SK-N-SH treated with all-trans-retinoic acid at 6 μM for 48 hours (cell line): Measurements from ENCODE around the gene ELOA.

Experiments used
- ATAC-seq: fragments of 200-7000 bp; cut with Tn5 transposase; 3 replicates; pipeline ENCODE4 v1.9.1; 2020; ENCODE audit warnings: mild to moderate bottlenecking, moderate library complexity
- ARNTL ChIP-seq: fragments of 450-650 bp; formaldehyde crosslinking; IDR thresholded peaks from 2 replicates; pipeline ENCODE4 v1.5.0; 2020; ENCODE audit warnings: low read depth, mild to moderate bottlenecking, moderate library complexity, borderline replicate concordance
- BACH2 ChIP-seq: fragments of 250-450 bp; sonication (Bioruptor Pico); IDR thresholded peaks from 2 replicates; pipeline ENCODE4 v1.9.0; 2021; ENCODE audit warnings: mild to moderate bottlenecking, borderline replicate concordance
- CSDC2 ChIP-seq: fragments of 250-450 bp; sonication (Bioruptor Pico); IDR thresholded peaks from 2 replicates; pipeline ENCODE4 v1.5.0; 2020; ENCODE audit warnings: mild to moderate bottlenecking, moderate library complexity
- GLIS3 ChIP-seq: fragments of 250-450 bp; sonication (Bioruptor Pico); IDR thresholded peaks from 2 replicates; pipeline ENCODE4 v1.5.0; 2020; ENCODE audit warnings: mild to moderate bottlenecking, moderate library complexity
- ISL1 ChIP-seq: fragments of 250-450 bp; sonication (Bioruptor Pico); IDR thresholded peaks from 2 replicates; pipeline ENCODE4 v2.1.2; 2022; ENCODE audit warnings: mild to moderate bottlenecking, moderate library complexity
- PPARA ChIP-seq: fragments of 250-450 bp; sonication (Bioruptor Pico); IDR thresholded peaks from 2 replicates; pipeline ENCODE4 v1.5.0; 2020; ENCODE audit warnings: mild to moderate bottlenecking, borderline replicate concordance
- RARB ChIP-seq: fragments of 250-450 bp; sonication (Bioruptor Pico); IDR thresholded peaks from 2 replicates; pipeline ENCODE4 v1.8.0; 2021; ENCODE audit warnings: mild to moderate bottlenecking, moderate library complexity
- SNAI2 ChIP-seq: fragments of 250-450 bp; sonication (Bioruptor Pico); IDR thresholded peaks from 2 replicates; pipeline ENCODE4 v1.5.0; 2020; ENCODE audit warnings: mild to moderate bottlenecking, moderate library complexity
- TCF4 ChIP-seq: fragments of 250-450 bp; sonication (Bioruptor Pico); IDR thresholded peaks from 2 replicates; pipeline ENCODE4 v1.8.0; 2021; ENCODE audit warnings: mild to moderate bottlenecking, moderate library complexity, borderline replicate concordance
- TOX ChIP-seq: fragments of 250-450 bp; sonication (Bioruptor Pico); IDR thresholded peaks from 2 replicates; pipeline ENCODE4 v1.8.0; 2021; ENCODE audit warnings: mild to moderate bottlenecking, moderate library complexity, borderline replicate concordance
- ZFP3 ChIP-seq: fragments of 250-450 bp; sonication (Bioruptor Pico); IDR thresholded peaks from 2 replicates; pipeline ENCODE4 v1.5.0; 2020; ENCODE audit warnings: mild to moderate bottlenecking, moderate library complexity
- ZFP30 ChIP-seq: fragments of 450-650 bp; formaldehyde crosslinking; IDR thresholded peaks from 2 replicates; pipeline ENCODE4 v1.5.0; 2022; ENCODE audit warnings: mild to moderate bottlenecking, moderate library complexity
- ZNF70 ChIP-seq: fragments of 450-650 bp; formaldehyde crosslinking; IDR thresholded peaks from 2 replicates; pipeline ENCODE4 v1.5.0; 2020; ENCODE audit warnings: mild to moderate bottlenecking, moderate library complexity
- ZNF8 ChIP-seq: fragments of 450-650 bp; formaldehyde crosslinking; IDR thresholded peaks from 2 replicates; pipeline ENCODE4 v1.5.0; 2020; ENCODE audit warnings: mild to moderate bottlenecking, moderate library complexity
- TF ChIP-seq, protein P1 (sequence below): fragments of 250-450 bp; sonication (Bioruptor Pico); IDR thresholded peaks from 2 replicates; pipeline ENCODE4 v1.5.1; 2021; ENCODE audit warnings: mild to moderate bottlenecking, moderate library complexity
- TF ChIP-seq, protein P2 (sequence below): fragments of 250-450 bp; sonication (Bioruptor Pico); IDR thresholded peaks from 2 replicates; pipeline ENCODE4 v1.5.0; 2020; ENCODE audit warnings: mild to moderate bottlenecking, moderate library complexity
- TF ChIP-seq, protein P3 (sequence below): fragments of 250-450 bp; sonication (Bioruptor Pico); IDR thresholded peaks from 2 replicates; pipeline ENCODE4 v1.8.0; 2021; ENCODE audit warnings: low read depth, mild to moderate bottlenecking, moderate library complexity, borderline replicate concordance

The ELOA gene

DNA sequence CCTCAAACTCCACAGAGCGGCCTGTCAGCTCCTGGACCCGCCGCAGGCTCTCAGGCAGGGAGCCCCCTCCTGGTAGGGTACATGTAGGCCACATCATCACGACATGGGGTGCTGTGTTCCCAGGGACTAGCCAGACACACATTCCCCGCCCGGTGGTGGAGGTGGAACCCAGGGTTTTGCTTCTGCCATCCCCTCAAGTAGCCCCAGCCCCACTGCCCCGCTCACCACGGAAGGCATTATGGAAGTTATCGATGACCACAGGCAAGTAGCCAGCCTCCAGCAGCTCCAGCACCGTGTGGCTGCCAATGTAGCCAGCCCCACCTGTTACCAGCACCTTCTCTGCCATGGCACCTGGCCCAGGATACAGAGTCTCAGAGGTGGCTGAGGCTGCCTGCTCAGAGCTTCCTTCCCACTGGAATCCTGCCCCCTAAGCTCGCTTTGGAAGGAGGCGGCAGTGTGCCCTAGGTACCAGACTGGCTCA is 55.4 kb downstream of the ELOA start (continued):
- no peak for TF ChIP-seq SNAI2 (CRISPR knock-in tag)
- TF ChIP-seq, protein P1, sequence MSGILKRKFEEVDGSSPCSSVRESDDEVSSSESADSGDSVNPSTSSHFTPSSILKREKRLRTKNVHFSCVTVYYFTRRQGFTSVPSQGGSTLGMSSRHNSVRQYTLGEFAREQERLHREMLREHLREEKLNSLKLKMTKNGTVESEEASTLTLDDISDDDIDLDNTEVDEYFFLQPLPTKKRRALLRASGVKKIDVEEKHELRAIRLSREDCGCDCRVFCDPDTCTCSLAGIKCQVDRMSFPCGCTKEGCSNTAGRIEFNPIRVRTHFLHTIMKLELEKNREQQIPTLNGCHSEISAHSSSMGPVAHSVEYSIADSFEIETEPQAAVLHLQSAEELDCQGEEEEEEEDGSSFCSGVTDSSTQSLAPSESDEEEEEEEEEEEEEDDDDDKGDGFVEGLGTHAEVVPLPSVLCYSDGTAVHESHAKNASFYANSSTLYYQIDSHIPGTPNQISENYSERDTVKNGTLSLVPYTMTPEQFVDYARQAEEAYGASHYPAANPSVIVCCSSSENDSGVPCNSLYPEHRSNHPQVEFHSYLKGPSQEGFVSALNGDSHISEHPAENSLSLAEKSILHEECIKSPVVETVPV: no peak
- no peak for TF ChIP-seq ZNF8 (CRISPR knock-in tag)
- TF ChIP-seq ZFP30 (CRISPR knock-in tag): no peak
- no peak for TF ChIP-seq RARB (CRISPR knock-in tag)

DNA sequence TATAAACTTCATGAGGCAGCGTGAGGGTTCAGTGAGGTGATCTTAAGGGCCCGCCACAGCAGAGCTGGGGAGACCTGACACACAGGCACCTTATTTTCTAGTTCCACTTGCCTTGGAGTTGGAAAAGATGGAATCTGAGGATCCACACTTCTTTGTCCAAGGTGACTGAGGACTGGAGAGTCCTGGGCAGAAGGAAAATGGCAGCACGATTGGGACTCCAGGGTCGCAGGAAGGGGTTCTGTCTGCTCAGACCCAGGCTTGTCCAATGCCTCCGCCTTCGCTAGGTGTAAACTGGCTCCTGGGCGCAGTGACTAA is 55.9 kb downstream of the ELOA start:
- ATAC-seq: no peak
- TF ChIP-seq RARB (CRISPR knock-in tag): no peak
- TF ChIP-seq, protein P2, sequence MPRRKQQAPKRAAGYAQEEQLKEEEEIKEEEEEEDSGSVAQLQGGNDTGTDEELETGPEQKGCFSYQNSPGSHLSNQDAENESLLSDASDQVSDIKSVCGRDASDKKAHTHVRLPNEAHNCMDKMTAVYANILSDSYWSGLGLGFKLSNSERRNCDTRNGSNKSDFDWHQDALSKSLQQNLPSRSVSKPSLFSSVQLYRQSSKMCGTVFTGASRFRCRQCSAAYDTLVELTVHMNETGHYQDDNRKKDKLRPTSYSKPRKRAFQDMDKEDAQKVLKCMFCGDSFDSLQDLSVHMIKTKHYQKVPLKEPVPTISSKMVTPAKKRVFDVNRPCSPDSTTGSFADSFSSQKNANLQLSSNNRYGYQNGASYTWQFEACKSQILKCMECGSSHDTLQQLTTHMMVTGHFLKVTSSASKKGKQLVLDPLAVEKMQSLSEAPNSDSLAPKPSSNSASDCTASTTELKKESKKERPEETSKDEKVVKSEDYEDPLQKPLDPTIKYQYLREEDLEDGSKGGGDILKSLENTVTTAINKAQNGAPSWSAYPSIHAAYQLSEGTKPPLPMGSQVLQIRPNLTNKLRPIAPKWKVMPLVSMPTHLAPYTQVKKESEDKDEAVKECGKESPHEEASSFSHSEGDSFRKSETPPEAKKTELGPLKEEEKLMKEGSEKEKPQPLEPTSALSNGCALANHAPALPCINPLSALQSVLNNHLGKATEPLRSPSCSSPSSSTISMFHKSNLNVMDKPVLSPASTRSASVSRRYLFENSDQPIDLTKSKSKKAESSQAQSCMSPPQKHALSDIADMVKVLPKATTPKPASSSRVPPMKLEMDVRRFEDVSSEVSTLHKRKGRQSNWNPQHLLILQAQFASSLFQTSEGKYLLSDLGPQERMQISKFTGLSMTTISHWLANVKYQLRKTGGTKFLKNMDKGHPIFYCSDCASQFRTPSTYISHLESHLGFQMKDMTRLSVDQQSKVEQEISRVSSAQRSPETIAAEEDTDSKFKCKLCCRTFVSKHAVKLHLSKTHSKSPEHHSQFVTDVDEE (CRISPR knock-in tag): no peak
- no peak for TF ChIP-seq ZFP3 (CRISPR knock-in tag)
- TF ChIP-seq ZNF70 (CRISPR knock-in tag): no peak
- TF ChIP-seq, protein P1: no peak
- no peak for TF ChIP-seq SNAI2 (CRISPR knock-in tag)
- TF ChIP-seq, protein P3, sequence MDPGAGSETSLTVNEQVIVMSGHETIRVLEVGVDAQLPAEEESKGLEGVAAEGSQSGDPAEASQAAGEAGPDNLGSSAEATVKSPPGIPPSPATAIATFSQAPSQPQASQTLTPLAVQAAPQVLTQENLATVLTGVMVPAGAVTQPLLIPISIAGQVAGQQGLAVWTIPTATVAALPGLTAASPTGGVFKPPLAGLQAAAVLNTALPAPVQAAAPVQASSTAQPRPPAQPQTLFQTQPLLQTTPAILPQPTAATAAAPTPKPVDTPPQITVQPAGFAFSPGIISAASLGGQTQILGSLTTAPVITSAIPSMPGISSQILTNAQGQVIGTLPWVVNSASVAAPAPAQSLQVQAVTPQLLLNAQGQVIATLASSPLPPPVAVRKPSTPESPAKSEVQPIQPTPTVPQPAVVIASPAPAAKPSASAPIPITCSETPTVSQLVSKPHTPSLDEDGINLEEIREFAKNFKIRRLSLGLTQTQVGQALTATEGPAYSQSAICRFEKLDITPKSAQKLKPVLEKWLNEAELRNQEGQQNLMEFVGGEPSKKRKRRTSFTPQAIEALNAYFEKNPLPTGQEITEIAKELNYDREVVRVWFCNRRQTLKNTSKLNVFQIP (CRISPR knock-in tag): no peak
- TF ChIP-seq ISL1: no peak
- no peak for TF ChIP-seq TCF4 (CRISPR knock-in tag)
- TF ChIP-seq GLIS3: no peak
- TF ChIP-seq CSDC2 (CRISPR knock-in tag): no peak
- TF ChIP-seq BACH2 (CRISPR knock-in tag): no peak
- TF ChIP-seq ARNTL (CRISPR knock-in tag): no peak

DNA sequence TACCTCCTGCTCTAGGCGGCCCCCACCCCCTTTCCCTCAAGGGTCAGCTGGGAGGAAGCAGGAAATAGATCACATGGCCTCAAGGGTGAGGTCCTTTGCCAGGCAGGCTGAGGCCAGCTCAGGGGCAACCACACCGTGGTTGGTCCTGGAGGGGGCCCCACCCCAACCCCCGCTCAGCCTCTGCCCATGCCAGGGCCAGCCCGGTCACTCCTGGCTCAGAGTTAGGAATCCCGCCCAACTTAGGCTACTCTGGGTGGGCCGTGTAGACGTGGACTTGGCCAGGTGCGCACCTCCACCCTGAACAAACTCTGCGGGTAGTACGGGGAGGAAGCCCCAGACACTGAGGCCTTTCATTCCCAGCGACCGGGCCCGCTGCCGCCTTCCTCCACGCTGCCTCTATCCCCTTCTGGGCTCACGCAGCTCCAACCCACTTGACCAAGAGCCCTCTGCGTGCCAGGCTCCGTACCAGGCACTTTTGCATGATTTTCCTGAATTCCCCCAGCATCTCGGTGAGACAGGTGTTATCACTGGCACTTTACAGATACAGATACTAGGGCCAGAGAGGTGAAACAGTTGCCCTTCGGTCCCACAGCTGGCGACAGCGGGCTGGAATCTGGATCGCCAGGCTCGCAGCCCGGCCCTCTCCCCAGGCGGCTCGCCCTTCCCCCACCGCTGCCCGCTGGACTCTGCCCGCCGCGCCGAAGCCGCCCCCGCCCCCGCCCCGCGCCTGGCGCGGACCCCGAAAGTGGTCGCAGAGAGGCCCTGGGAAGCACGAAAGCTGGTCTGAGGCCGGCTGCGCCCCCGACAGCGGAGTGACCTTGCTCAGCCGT is 56.5 kb downstream of the ELOA start:
- ATAC-seq: peak; percentile 30
- TF ChIP-seq TOX (CRISPR knock-in tag): no peak
- TF ChIP-seq, protein P2 (CRISPR knock-in tag): no peak
- TF ChIP-seq ZNF8 (CRISPR knock-in tag): no peak
- TF ChIP-seq, protein P3 (CRISPR knock-in tag): no peak
- TF ChIP-seq PPARA: no peak
- no peak for TF ChIP-seq ARNTL (CRISPR knock-in tag)
- no peak for TF ChIP-seq CSDC2 (CRISPR knock-in tag)
